ENCODE measurements around the gene ODAD3. TPM values are rescaled to one million over a fixed set of nuclear protein-coding genes. Genes with fewer than 3 reads are reported as not detected.

ODAD3 gene
- total RNA-seq, 1 experiment from 2014 or later = 0.52 TPM

DNA sequence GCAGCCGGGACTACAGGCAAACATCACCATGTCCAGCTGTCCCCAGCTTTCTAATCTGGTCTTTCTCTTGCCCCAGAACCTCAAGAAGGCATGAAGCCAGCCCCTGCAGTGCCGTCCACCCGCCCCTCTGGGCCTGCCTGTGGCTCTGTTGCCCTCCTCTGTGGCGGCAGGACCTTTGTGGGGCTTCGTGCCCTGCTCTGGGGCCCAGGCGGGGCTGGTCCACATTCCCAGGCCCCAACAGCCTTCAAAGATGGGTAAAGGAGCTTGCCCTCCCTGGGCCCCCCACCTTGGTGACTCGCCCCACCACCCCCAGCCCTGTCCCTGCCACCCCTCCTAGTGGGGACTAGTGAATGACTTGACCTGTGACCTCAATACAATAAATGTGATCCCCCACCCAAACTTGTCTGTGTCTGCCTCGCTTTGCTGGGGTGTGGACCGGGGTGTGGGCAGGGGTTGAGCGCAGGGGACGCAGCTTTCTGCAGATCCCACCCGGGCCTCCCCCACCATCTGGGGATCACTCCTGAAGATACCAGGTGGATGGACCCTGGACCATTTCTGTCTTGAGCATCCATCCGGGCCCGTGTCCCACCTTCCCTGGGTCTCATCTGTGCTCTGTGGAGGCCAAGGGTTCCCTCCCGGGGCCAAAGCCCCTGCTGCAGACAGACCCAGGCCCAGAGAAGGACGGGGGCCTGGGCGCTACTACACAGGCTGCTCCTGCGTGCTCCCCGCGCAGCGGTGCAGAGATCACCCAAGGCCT, 15.8 kb upstream of the ODAD3 start:
- RAD21 ChIA-PET (ENCODE audit: low non-redundant PET in 1 of 2, low total read pairs in 2 of 2, uncharacterized antibody in 2 of 2, unreplicated experiment in 2 of 2) = no interaction called here
- Histone ChIP-seq H4K20me1 (ENCODE audit: insufficient read depth) (no peaks in the 10 kb centered on the region), H3K27me3 (ENCODE audit: insufficient read depth, low read length) (no peaks in the 10 kb centered on the region), H3K9me3 (ENCODE audit: control insufficient read depth in 1 of 2, insufficient read depth in 1 of 2, low read depth in 1 of 2, low read length in 2 of 2) (no peaks in the 10 kb centered on the region), H3K9ac (ENCODE audit: low read length) (no peak overlapping the region), H3K4me2 (ENCODE audit: low read length) (no peak overlapping the region), H3K36me3 (ENCODE audit: control insufficient read depth in 1 of 2, insufficient read depth in 2 of 2, low read length in 2 of 2) (peaks cover 7 to 21% of the 10 kb centered on the region in 2 experiments; a peak in 2 of 4 replicates), H3K4me3 (replicated peaks in 1 of 2; ENCODE audit: low read depth in 1 of 2, low read length in 2 of 2) (no peak overlapping the region), H2AFZ (ENCODE audit: low read depth, low read length, poor library complexity, severe bottlenecking) (no peak overlapping the region), H3K9me2 (ENCODE audit: insufficient read depth) (no peaks in the 10 kb centered on the region), H3K27ac (ENCODE audit: low read depth, low read length) (no peak overlapping the region), H3K4me1 (ENCODE audit: control insufficient read depth in 1 of 2, insufficient read depth in 2 of 2, low read length in 2 of 2) (no peaks in the 10 kb centered on the region), H3K79me2 (ENCODE audit: insufficient read depth, low read length) (no peaks in the 10 kb centered on the region)
- POLR2A ChIA-PET = interaction anchor here (1.4 to 1.6 kb wide), 2 partner anchors 15 to 76 kb away, joined by 3 to 4 read pairs; partner anchors contain the start of genes ODAD3, PRKCSH and SWSAP1
- ATAC-seq (no peak), DNase-seq (ENCODE audit: low read depth, low spot score) (no peak)
- BruUV-seq (replicated peaks) = no TSS peak
- no peak for TF ChIP-seq SP1 (IDR thresholded peaks at IDR 0.05; ENCODE audit: low read depth)
- CTCF ChIA-PET = no interaction called here
- intact Hi-C loops (cut with micrococcal nuclease) = no loop called here

DNA sequence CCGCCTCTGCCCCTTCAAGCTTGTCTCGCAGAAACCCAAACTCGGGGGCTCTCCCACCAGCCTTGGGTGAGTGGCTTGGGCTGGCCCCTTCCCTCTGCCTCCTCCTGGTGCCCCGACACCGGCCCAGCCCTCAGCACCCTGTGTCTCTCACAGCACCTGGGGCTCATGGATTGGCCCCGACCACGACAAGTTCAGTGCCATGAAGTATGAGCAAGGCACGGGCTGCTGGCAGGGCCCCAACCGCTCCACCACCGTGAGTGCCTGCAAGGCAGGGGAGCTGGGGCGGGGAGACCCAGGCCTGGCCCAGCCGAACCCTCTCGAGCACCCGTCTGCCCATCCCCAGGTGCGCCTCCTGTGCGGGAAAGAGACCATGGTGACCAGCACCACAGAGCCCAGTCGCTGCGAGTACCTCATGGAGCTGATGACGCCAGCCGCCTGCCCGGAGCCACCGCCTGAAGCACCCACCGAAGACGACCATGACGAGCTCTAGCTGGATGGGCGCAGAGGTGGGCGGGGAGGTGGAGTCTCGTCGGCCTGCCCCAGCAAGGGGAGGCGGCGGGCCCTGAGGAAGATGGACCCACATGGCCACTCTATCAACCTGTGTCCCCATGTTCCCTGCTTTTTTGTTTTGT, 14.1 kb upstream of the ODAD3 start:
- Histone ChIP-seq H3K36me3 (ENCODE audit: control insufficient read depth in 1 of 2, insufficient read depth in 2 of 2, low read length in 2 of 2) (peaks cover 16 to 35% of the 10 kb centered on the region in 2 experiments; a peak in 3 of 4 replicates), H4K20me1 (ENCODE audit: insufficient read depth) (no peaks in the 10 kb centered on the region), H3K27ac (ENCODE audit: low read depth, low read length) (no peak overlapping the region; the same call in 1 of the 2 replicates), H3K9ac (ENCODE audit: low read length) (no peak overlapping the region), H3K4me2 (ENCODE audit: low read length) (no peak overlapping the region), H3K4me3 (replicated peaks in 1 of 2; ENCODE audit: low read depth in 1 of 2, low read length in 2 of 2) (no peak overlapping the region), H3K79me2 (ENCODE audit: insufficient read depth, low read length) (peaks cover 7% of the 10 kb centered on the region; the same call in 1 of the 2 replicates), H3K27me3 (ENCODE audit: insufficient read depth, low read length) (no peaks in the 10 kb centered on the region), H2AFZ (ENCODE audit: low read depth, low read length, poor library complexity, severe bottlenecking) (no peak overlapping the region), H3K4me1 (ENCODE audit: control insufficient read depth in 1 of 2, insufficient read depth in 2 of 2, low read length in 2 of 2) (no peaks in the 10 kb centered on the region), H3K9me3 (ENCODE audit: control insufficient read depth in 1 of 2, insufficient read depth in 1 of 2, low read depth in 1 of 2, low read length in 2 of 2) (no peaks in the 10 kb centered on the region), H3K9me2 (ENCODE audit: insufficient read depth) (no peaks in the 10 kb centered on the region)
- no peak for DNase-seq (ENCODE audit: low read depth, low spot score)
- intact Hi-C loops (cut with micrococcal nuclease) = no loop called here
- ChIA-PET CTCF (interaction anchor here (1.3 kb wide), 1 partner anchor 66 kb away, joined by 3 read pairs; no protein-coding TSS in a partner anchor), RAD21 (ENCODE audit: low non-redundant PET in 1 of 2, low total read pairs in 2 of 2, uncharacterized antibody in 2 of 2, unreplicated experiment in 2 of 2) (no interaction called here), POLR2A (interaction anchor here (1.4 kb wide), 1 partner anchor 74 kb away, joined by 3 read pairs; the partner anchor contains the start of gene SWSAP1)
- TSS peak; percentile 54 for BruUV-seq (replicated peaks)
- no peak for ATAC-seq
- TF ChIP-seq RAD21 (IDR thresholded peaks at IDR 0.05; ENCODE audit: low read depth) (no peak), JUND (IDR thresholded peaks at IDR 0.05) (no peak), CEBPB (IDR thresholded peaks at IDR 0.05; ENCODE audit: low read depth) (no peak), SP1 (IDR thresholded peaks at IDR 0.05; ENCODE audit: low read depth) (no peak), EZH2 (IDR thresholded peaks at IDR 0.05) (no peak), CBX3 (IDR thresholded peaks at IDR 0.05; ENCODE audit: low read depth) (no peak), EZH2phosphoT487 (IDR thresholded peaks at IDR 0.05; ENCODE audit: borderline replicate concordance) (no peak), ELF1 (IDR thresholded peaks at IDR 0.05; ENCODE audit: borderline replicate concordance, low read depth) (no peak), POLR2A (IDR thresholded peaks at IDR 0.05; ENCODE audit: borderline replicate concordance, extremely low read depth, insufficient read depth, insufficient read length) (no peak), REST (IDR thresholded peaks at IDR 0.05; ENCODE audit: low read depth) (no peak), EGR1 (IDR thresholded peaks at IDR 0.05; ENCODE audit: low read depth) (no peak), FOSL1 (IDR thresholded peaks at IDR 0.05; ENCODE audit: low read depth) (no peak), POLR2AphosphoS5 (IDR thresholded peaks at IDR 0.05; ENCODE audit: low read depth, low read length) (no peak), SRF (IDR thresholded peaks at IDR 0.05; ENCODE audit: low read depth) (no peak)
- TF ChIP-seq, protein P1, sequence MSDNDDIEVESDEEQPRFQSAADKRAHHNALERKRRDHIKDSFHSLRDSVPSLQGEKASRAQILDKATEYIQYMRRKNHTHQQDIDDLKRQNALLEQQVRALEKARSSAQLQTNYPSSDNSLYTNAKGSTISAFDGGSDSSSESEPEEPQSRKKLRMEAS (IDR thresholded peaks at IDR 0.05) = no peak
